CD14-positive monocyte (primary cell): ENCODE measurements around the gene EIF3J. TPM values are rescaled to one million over a fixed set of nuclear protein-coding genes. Genes with fewer than 3 reads are reported as not detected.

ENCODE experiments used
- DNase-seq, 3 donors: peaks; one replicate each; pipeline ENCODE4 v3.0.0-alpha.2; 2011 to 2022
- H2AFZ ChIP-seq: 2 replicates; pipeline ENCODE4 v1.6.0; 2012; ENCODE audit warnings: mild to moderate bottlenecking, low read depth, low read length, inconsistent platforms; ENCODE audit not compliant: insufficient read depth, poor library complexity, severe bottlenecking
- H3K27ac ChIP-seq, 2 donors: 1 replicate in 1 of 2; 2 replicates in 1 of 2; pipeline ENCODE4 v1.5.1; 2012 to 2013; ENCODE audit warnings: low read length in 2 of 2, control low read depth in 1 of 2, inconsistent platforms in 1 of 2, low read depth in 1 of 2, mild to moderate bottlenecking in 1 of 2
- H3K27me3 ChIP-seq, 2 donors: one replicate each; pipeline versions ENCODE4 v1.6.0 to v1.6.1; 2011 to 2013; ENCODE audit warnings: low read length in 2 of 2; ENCODE audit not compliant: control insufficient read depth in 2 of 2, insufficient read depth in 2 of 2
- H3K36me3 ChIP-seq, 2 donors: replicated peaks in 1 of 2; 1 replicate in 1 of 2; 2 replicates in 1 of 2; pipeline versions ENCODE4 v1.5.1 to v1.6.1; 2012 to 2013; ENCODE audit warnings: low read length in 2 of 2, control low read depth in 1 of 2, inconsistent platforms in 1 of 2, mild to moderate bottlenecking in 1 of 2; ENCODE audit not compliant: insufficient read depth in 2 of 2, control insufficient read depth in 1 of 2
- H3K4me1 ChIP-seq, 2 donors: 1 replicate in 1 of 2; 2 replicates in 1 of 2; pipeline versions ENCODE4 v1.5.1 to v1.6.1; 2012 to 2013; ENCODE audit warnings: low read length in 2 of 2, control low read depth in 1 of 2, inconsistent platforms in 1 of 2, mild to moderate bottlenecking in 1 of 2, moderate library complexity in 1 of 2; ENCODE audit not compliant: insufficient read depth in 2 of 2, control insufficient read depth in 1 of 2
- H3K4me2 ChIP-seq: replicated peaks from 2 replicates; pipeline ENCODE3; 2012; ENCODE audit warnings: low read length, moderate library complexity, mild to moderate bottlenecking; ENCODE audit not compliant: poor library complexity, severe bottlenecking; ENCODE audit errors: extremely low read depth
- H3K4me3 ChIP-seq, 3 experiments: fragments of 200-600 bp in 1 of 3; sonication (generic) in 1 of 3; replicated peaks in 1 of 3; 1 replicate in 2 of 3; 2 replicates in 1 of 3; pipeline ENCODE4 v1.5.1; 2011 to 2013; ENCODE audit warnings: low read length in 3 of 3, mild to moderate bottlenecking in 3 of 3, control low read depth in 2 of 3, low read depth in 2 of 3, inconsistent platforms in 1 of 3, moderate library complexity in 1 of 3
- H3K79me2 ChIP-seq: 2 replicates; pipeline ENCODE4 v1.6.0; 2012; ENCODE audit warnings: mild to moderate bottlenecking, control low read depth, inconsistent platforms, low read length, moderate library complexity; ENCODE audit not compliant: insufficient read depth
- H3K9ac ChIP-seq: 2 replicates; pipeline ENCODE4 v1.6.0; 2017; ENCODE audit warnings: low read length, mild to moderate bottlenecking; ENCODE audit not compliant: insufficient read depth, poor library complexity, severe bottlenecking
- H3K9me3 ChIP-seq, 2 donors: replicated peaks in 1 of 2; 1 replicate in 1 of 2; 2 replicates in 1 of 2; pipeline versions ENCODE4 v1.5.1 to v1.6.1; 2012 to 2013; ENCODE audit warnings: low read length in 2 of 2, control low read depth in 1 of 2; ENCODE audit not compliant: control insufficient read depth in 1 of 2, insufficient read depth in 1 of 2
- H4K20me1 ChIP-seq: 2 replicates; pipeline ENCODE4 v1.6.0; 2012; ENCODE audit warnings: mild to moderate bottlenecking, low read length, control low read depth, moderate library complexity; ENCODE audit not compliant: insufficient read depth
- H3K27ac Mint-ChIP-seq, 7 donors: one replicate each; pipeline ENCODE4 v1.8.0; 2020; ENCODE audit warnings: mild to moderate bottlenecking in 7 of 7, mixed read lengths in 7 of 7, moderate library complexity in 6 of 7, inconsistent platforms in 2 of 7
- H3K27me3 Mint-ChIP-seq, 3 donors: one replicate each; pipeline ENCODE4 v1.8.0; 2021 to 2022; ENCODE audit warnings: low read depth in 3 of 3, mild to moderate bottlenecking in 3 of 3, mixed read lengths in 3 of 3, moderate library complexity in 3 of 3, inconsistent platforms in 1 of 3
- H3K36me3 Mint-ChIP-seq, 2 donors: one replicate each; pipeline ENCODE4 v1.8.0; 2020; ENCODE audit warnings: mixed read lengths in 2 of 2, inconsistent platforms in 1 of 2, mild to moderate bottlenecking in 1 of 2
- H3K4me1 Mint-ChIP-seq: one replicate; pipeline ENCODE4 v1.8.0; 2020; ENCODE audit warnings: mild to moderate bottlenecking, mixed read lengths
- H3K4me3 Mint-ChIP-seq, 2 donors: one replicate each; pipeline ENCODE4 v1.8.0; 2020; ENCODE audit warnings: mild to moderate bottlenecking in 2 of 2, mixed read lengths in 2 of 2, moderate library complexity in 1 of 2
- H3K9me3 Mint-ChIP-seq, 7 donors: one replicate each; pipeline ENCODE4 v1.8.0; 2020 to 2022; ENCODE audit warnings: mixed read lengths in 7 of 7, mild to moderate bottlenecking in 6 of 7, moderate library complexity in 6 of 7, inconsistent platforms in 2 of 7
- CTCF ChIP-seq: fragments of 200-600 bp; IDR thresholded peaks from one replicate; pipeline ENCODE4 v1.8.0; 2022; ENCODE audit warnings: antibody characterized with exemption, mild to moderate bottlenecking
- whole genome bisulfite sequencing: methylation state at CpG from one replicate; pipeline ENCODE4 v1.1.5; 2013; ENCODE audit warnings: missing lambda C conversion rate; ENCODE audit not compliant: insufficient coverage; 5-methylcytosine and 5-hydroxymethylcytosine counted together
- intact Hi-C, 2 donors: fragments of 100-400 bp; cut with micrococcal nuclease; formaldehyde crosslinking; loops; one replicate each; pipeline versions ENCODE4 v1.15.0 to v1.15.1; 2023
- polyA plus RNA-seq, 3 donors: library from polyadenylated mRNA; depleted of rRNA in 1 of 3; unstranded in 2 of 3; stranded (reverse) in 1 of 3; fragments of 300-500 nt in 2 of 3; fragments of >200 nt in 1 of 3; fragmentation: Illumina TruSeq in 2 of 3; gene quantifications; 1 replicate in 2 of 3; 2 replicates in 1 of 3; pipeline ENCODE4 v1.2.3, GENCODE V29; 2012 to 2021

Gene EIF3J
- polyA plus RNA-seq, 3 donors: 9.7 to 20.1 (median 13.5) TPM

- Histone ChIP-seq H3K4me2 (no peak overlapping the region), H3K9ac (no peak overlapping the region), H3K36me3 (peaks cover 17 to 27% of the 10 kb centered on the region in 2 donors), H3K9me3 (no peaks in the 10 kb centered on the region), H4K20me1 (no peaks in the 10 kb centered on the region), H3K4me3 (no peak overlapping the region), H3K27me3 (no peaks in the 10 kb centered on the region), H3K79me2 (no peaks in the 10 kb centered on the region), H3K27ac (no peak overlapping the region), H3K4me1 (no peaks in the 10 kb centered on the region), H2AFZ (no peak overlapping the region)
- Mint-ChIP-seq H3K27ac (peak overlapping the region in 1 of 7 donors; percentile 20), H3K4me3 (no peak overlapping the region), H3K4me1 (no peaks in the 10 kb centered on the region), H3K9me3 (peaks cover 0 to 3% (median 0%) of the 10 kb centered on the region in 7 donors), H3K36me3 (peaks cover 15 to 23% of the 10 kb centered on the region in 2 donors), H3K27me3 (peaks cover 0 to 2% (median 0%) of the 10 kb centered on the region in 3 donors)
- WGBS: 93% methylated on average over 3 of the region's 10 CpGs
- intact Hi-C loops: loop anchor here in 1 of 2 donors (10.0 kb wide), 1 partner anchor 245 kb away; the partner anchor contains the start of gene GOLM2
- DNase-seq: no peak
- TF ChIP-seq CTCF: no peak
Observed at GRCh38 chr15:44529864-44530604, 6.9 kb upstream of the EIF3J start.

- H3K36me3 ChIP-seq: peaks cover 11 to 24% of the 10 kb centered on the region in 2 donors
- no peak overlapping the region for H3K4me3 ChIP-seq
- WGBS: 100% methylated on average over 1 of the region's 3 CpGs
- Mint-ChIP-seq H3K9me3 (peaks cover 0 to 3% (median 0%) of the 10 kb centered on the region in 7 donors), H3K27ac (peak overlapping the region in 1 of 7 donors; percentile 73), H3K36me3 (peaks cover 15 to 23% of the 10 kb centered on the region in 2 donors), H3K4me3 (no peak overlapping the region), H3K27me3 (peaks cover 0 to 2% (median 0%) of the 10 kb centered on the region in 3 donors), H3K4me1 (peaks cover 5% of the 10 kb centered on the region)
- intact Hi-C loops: loop anchor here in 1 of 2 donors (10.0 kb wide), 1 partner anchor 246 kb away; the partner anchor contains the start of gene GOLM2
- no peaks in the 10 kb centered on the region for H4K20me1 ChIP-seq
- no peak for DNase-seq
- H3K9me3 ChIP-seq: no peaks in the 10 kb centered on the region
- H3K27me3 ChIP-seq: no peaks in the 10 kb centered on the region
- no peak overlapping the region for H3K27ac ChIP-seq
- no peak for TF ChIP-seq CTCF
- no peak overlapping the region for H2AFZ ChIP-seq
- H3K4me1 ChIP-seq: peaks cover 1 to 4% of the 10 kb centered on the region in 2 donors
- H3K79me2 ChIP-seq: peaks cover 6% of the 10 kb centered on the region
- no peak overlapping the region for H3K9ac ChIP-seq
- no peak overlapping the region for H3K4me2 ChIP-seq
Observed at GRCh38 chr15:44530653-44531052, 6.3 kb upstream of the EIF3J start.
